Measurements from ENCODE around the gene CLCF1. TPM values are rescaled to one million over a fixed set of nuclear protein-coding genes. Genes with fewer than 3 reads are reported as not detected.

Gene CLCF1
- total RNA-seq, 3 donors from 2014 or later = 3.2 to 11.1 (median 10.2) TPM

DNA sequence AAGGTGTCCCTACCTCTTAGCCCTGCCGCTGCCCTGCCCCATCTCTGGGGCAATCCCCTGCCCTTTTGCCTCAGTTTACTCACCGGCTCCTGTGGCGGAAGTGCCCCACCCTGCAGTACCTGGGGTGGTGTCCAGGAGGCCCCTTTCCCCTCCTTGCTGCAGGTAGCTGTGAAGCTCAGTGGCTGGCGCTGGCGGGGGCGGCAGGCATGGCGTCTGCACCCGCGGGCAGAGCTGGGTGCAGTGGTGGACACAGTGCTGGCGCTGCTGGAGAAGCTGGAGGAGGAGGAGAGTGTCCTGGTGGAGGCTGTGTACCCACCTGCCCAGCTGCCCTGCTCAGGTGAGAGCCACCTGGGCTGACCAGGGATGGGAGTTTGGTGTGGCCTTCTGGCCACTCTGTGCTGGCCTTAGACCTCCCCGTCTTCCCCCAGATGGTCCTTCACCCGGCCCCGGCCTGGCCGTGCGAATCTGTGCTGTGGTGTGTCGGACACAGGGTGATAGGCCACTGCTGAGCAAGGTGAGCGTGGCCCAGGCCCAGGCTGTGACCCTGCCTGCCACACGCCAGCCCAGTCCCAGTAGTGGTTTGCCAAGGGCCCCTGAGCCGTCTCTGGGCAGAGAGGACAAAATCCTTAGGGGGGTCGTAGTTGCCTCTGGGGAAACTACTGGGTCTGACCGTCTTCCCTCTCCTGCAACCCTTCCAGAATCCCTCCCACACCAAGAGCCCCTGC is 46.1 kb upstream of the CLCF1 start:
- TF ChIP-seq POLR2AphosphoS5 (IDR thresholded peaks at IDR 0.05) (no peak), POLR2A (IDR thresholded peaks at IDR 0.05) (no peak), CTCF (IDR thresholded peaks at IDR 0.05) (no peak)
- peak overlapping the region; percentile 68 to 94 for H3K27ac ChIP-seq
- H3K9me3 ChIP-seq = no peaks in the 10 kb centered on the region
- no peak overlapping the region for H3K4me3 ChIP-seq
- intact Hi-C loops (cut with DNase I; ENCODE audit: low total_unique reads) = no loop called here
- H3K36me3 ChIP-seq = no peaks in the 10 kb centered on the region
- DNase-seq (ENCODE audit: low spot score in 2 of 2) = no peak
- no peaks in the 10 kb centered on the region for H3K27me3 ChIP-seq
- H3K4me1 ChIP-seq = peaks cover 10 to 13% of the 10 kb centered on the region in 2 donors

GRCh38 chr11:67418476-67419281 is 45.3 kb upstream of the CLCF1 start:
- intact Hi-C loops (cut with DNase I; ENCODE audit: low total_unique reads) = no loop called here
- DNase-seq (ENCODE audit: low spot score in 2 of 2) = peak in 1 of 2 donors; percentile 56
- Histone ChIP-seq H3K36me3 (no peaks in the 10 kb centered on the region), H3K27ac (peak overlapping the region; percentile 68 to 94), H3K9me3 (no peaks in the 10 kb centered on the region), H3K4me3 (peak overlapping the region in 1 of 3 donors; percentile 10), H3K27me3 (no peaks in the 10 kb centered on the region), H3K4me1 (peaks cover 10 to 13% of the 10 kb centered on the region in 2 donors)
- TF ChIP-seq POLR2AphosphoS5 (IDR thresholded peaks at IDR 0.05) (no peak), POLR2A (IDR thresholded peaks at IDR 0.05) (no peak), CTCF (IDR thresholded peaks at IDR 0.05) (no peak)

DNA sequence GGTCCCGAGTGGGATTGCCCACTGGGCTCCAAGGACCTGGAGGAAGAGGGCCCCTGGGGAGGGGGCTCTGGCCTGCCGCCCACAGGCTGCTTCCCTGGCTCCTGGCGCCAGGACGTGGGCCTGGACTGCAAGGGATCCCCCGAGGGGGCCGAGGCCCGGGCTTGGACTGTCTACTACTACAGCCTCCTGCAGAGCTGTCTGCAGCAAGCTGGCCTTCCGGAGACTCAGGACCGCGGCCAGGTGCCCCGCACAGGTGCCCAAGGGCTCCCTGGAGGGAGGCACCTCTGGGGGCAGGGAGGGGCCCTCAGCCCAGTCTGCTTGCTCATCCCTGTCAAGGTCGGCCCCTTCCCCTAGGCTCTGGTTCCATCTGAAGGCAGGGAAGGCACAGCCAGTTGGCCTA is 44.0 kb upstream of the CLCF1 start:
- Histone ChIP-seq H3K27me3 (no peaks in the 10 kb centered on the region), H3K4me3 (no peak overlapping the region), H3K9me3 (no peaks in the 10 kb centered on the region), H3K36me3 (no peaks in the 10 kb centered on the region), H3K4me1 (peaks cover 10 to 13% of the 10 kb centered on the region in 2 donors), H3K27ac (peak overlapping the region; percentile 68 to 75)
- intact Hi-C loops (cut with DNase I; ENCODE audit: low total_unique reads) = no loop called here
- no peak for DNase-seq (ENCODE audit: low spot score in 2 of 2)
- TF ChIP-seq POLR2A (IDR thresholded peaks at IDR 0.05) = no peak
- no peak for TF ChIP-seq POLR2AphosphoS5 (IDR thresholded peaks at IDR 0.05)
- no peak for TF ChIP-seq CTCF (IDR thresholded peaks at IDR 0.05)

- Histone ChIP-seq H3K27me3 (peaks cover 0 to 3% of the 10 kb centered on the region in 2 donors), H3K36me3 (no peaks in the 10 kb centered on the region), H3K4me1 (peaks cover 10 to 13% of the 10 kb centered on the region in 2 donors), H3K9me3 (no peaks in the 10 kb centered on the region), H3K4me3 (no peak overlapping the region), H3K27ac (peak overlapping the region; percentile 68 to 83)
- no peak for DNase-seq (ENCODE audit: low spot score in 2 of 2)
- intact Hi-C loops (cut with DNase I; ENCODE audit: low total_unique reads) = no loop called here
- TF ChIP-seq POLR2AphosphoS5 (IDR thresholded peaks at IDR 0.05) (no peak), POLR2A (IDR thresholded peaks at IDR 0.05) (no peak), CTCF (IDR thresholded peaks at IDR 0.05) (no peak)
Observed at GRCh38 chr11:67416416-67417335, 43.3 kb upstream of the CLCF1 start.
